Measurements from ENCODE around the gene GFRA4.

Gene GFRA4

GRCh38 chr20:3679749-3680700 is 16.8 kb upstream of the GFRA4 start:
- Histone ChIP-seq H3K9ac (ENCODE audit: low read depth, low read length) (no peak overlapping the region), H3K4me3 (ENCODE audit: low read length) (no peak overlapping the region), H3K4me2 (ENCODE audit: low read length) (peak overlapping the region; percentile 43), H3K27me3 (ENCODE audit: control insufficient read depth, insufficient read depth, low read length) (peaks cover 32% of the 10 kb centered on the region), H3K9me3 (replicated peaks; ENCODE audit: low read length) (no peaks in the 10 kb centered on the region), H3K36me3 (ENCODE audit: insufficient read depth, low read length) (no peaks in the 10 kb centered on the region), H3K4me1 (ENCODE audit: control insufficient read depth, insufficient read depth, low read length) (peaks cover 29% of the 10 kb centered on the region)

- H3K4me2 ChIP-seq (ENCODE audit: low read length) = no peak overlapping the region
- peaks cover 34% of the 10 kb centered on the region for H3K27me3 ChIP-seq (ENCODE audit: control insufficient read depth, insufficient read depth, low read length)
- H3K4me3 ChIP-seq (ENCODE audit: low read length) = no peak overlapping the region
- no peak overlapping the region for H3K9ac ChIP-seq (ENCODE audit: low read depth, low read length)
- no peaks in the 10 kb centered on the region for H3K9me3 ChIP-seq (replicated peaks; ENCODE audit: low read length)
- H3K36me3 ChIP-seq (ENCODE audit: insufficient read depth, low read length) = no peaks in the 10 kb centered on the region
- H3K4me1 ChIP-seq (ENCODE audit: control insufficient read depth, insufficient read depth, low read length) = peaks cover 29% of the 10 kb centered on the region
These were observed 15.9 kb upstream of the GFRA4 start for GRCh38 chr20:3678856-3679720.

GRCh38 chr20:3678198-3678597 is 15.0 kb upstream of the GFRA4 start:
- H3K4me1 ChIP-seq (ENCODE audit: control insufficient read depth, insufficient read depth, low read length) = peaks cover 29% of the 10 kb centered on the region

GRCh38 chr20:3677733-3678132 is 14.5 kb upstream of the GFRA4 start:
- Histone ChIP-seq H3K36me3 (ENCODE audit: insufficient read depth, low read length) (no peaks in the 10 kb centered on the region), H3K4me2 (ENCODE audit: low read length) (no peak overlapping the region), H3K9me3 (replicated peaks; ENCODE audit: low read length) (no peaks in the 10 kb centered on the region), H3K4me3 (ENCODE audit: low read length) (no peak overlapping the region), H3K9ac (ENCODE audit: low read depth, low read length) (no peak overlapping the region), H3K4me1 (ENCODE audit: control insufficient read depth, insufficient read depth, low read length) (peaks cover 29% of the 10 kb centered on the region), H3K27me3 (ENCODE audit: control insufficient read depth, insufficient read depth, low read length) (peaks cover 34% of the 10 kb centered on the region)

More at GRCh38 chr20:3678198-3678597, 15.0 kb upstream of the GFRA4 start:
- Histone ChIP-seq H3K36me3 (ENCODE audit: insufficient read depth, low read length) (no peaks in the 10 kb centered on the region), H3K27me3 (ENCODE audit: control insufficient read depth, insufficient read depth, low read length) (peaks cover 34% of the 10 kb centered on the region), H3K4me2 (ENCODE audit: low read length) (no peak overlapping the region), H3K9me3 (replicated peaks; ENCODE audit: low read length) (no peaks in the 10 kb centered on the region), H3K9ac (ENCODE audit: low read depth, low read length) (no peak overlapping the region), H3K4me3 (ENCODE audit: low read length) (no peak overlapping the region)

GRCh38 chr20:3674995-3675900 is 12.0 kb upstream of the GFRA4 start:
- Histone ChIP-seq H3K9ac (ENCODE audit: low read depth, low read length) (no peak overlapping the region), H3K27me3 (ENCODE audit: control insufficient read depth, insufficient read depth, low read length) (peaks cover 18% of the 10 kb centered on the region), H3K4me3 (ENCODE audit: low read length) (no peak overlapping the region), H3K4me2 (ENCODE audit: low read length) (no peak overlapping the region), H3K9me3 (replicated peaks; ENCODE audit: low read length) (no peaks in the 10 kb centered on the region), H3K36me3 (ENCODE audit: insufficient read depth, low read length) (no peaks in the 10 kb centered on the region), H3K4me1 (ENCODE audit: control insufficient read depth, insufficient read depth, low read length) (peaks cover 15% of the 10 kb centered on the region)

GRCh38 chr20:3674447-3674846 is 11.2 kb upstream of the GFRA4 start:
- H3K9ac ChIP-seq (ENCODE audit: low read depth, low read length) = no peak overlapping the region
- peaks cover 13% of the 10 kb centered on the region for H3K4me1 ChIP-seq (ENCODE audit: control insufficient read depth, insufficient read depth, low read length)
- H3K9me3 ChIP-seq (replicated peaks; ENCODE audit: low read length) = no peaks in the 10 kb centered on the region
- no peak overlapping the region for H3K4me3 ChIP-seq (ENCODE audit: low read length)
- peaks cover 18% of the 10 kb centered on the region for H3K27me3 ChIP-seq (ENCODE audit: control insufficient read depth, insufficient read depth, low read length)
- no peaks in the 10 kb centered on the region for H3K36me3 ChIP-seq (ENCODE audit: insufficient read depth, low read length)
- H3K4me2 ChIP-seq (ENCODE audit: low read length) = no peak overlapping the region

GRCh38 chr20:3673221-3674070 is 10.2 kb upstream of the GFRA4 start:
- H3K4me3 ChIP-seq (ENCODE audit: low read length) = no peak overlapping the region
- H3K36me3 ChIP-seq (ENCODE audit: insufficient read depth, low read length) = no peaks in the 10 kb centered on the region
- H3K4me1 ChIP-seq (ENCODE audit: control insufficient read depth, insufficient read depth, low read length) = peaks cover 13% of the 10 kb centered on the region
- no peak overlapping the region for H3K9ac ChIP-seq (ENCODE audit: low read depth, low read length)
- H3K9me3 ChIP-seq (replicated peaks; ENCODE audit: low read length) = no peaks in the 10 kb centered on the region
- no peak overlapping the region for H3K4me2 ChIP-seq (ENCODE audit: low read length)
- H3K27me3 ChIP-seq (ENCODE audit: control insufficient read depth, insufficient read depth, low read length) = peaks cover 18% of the 10 kb centered on the region

DNA sequence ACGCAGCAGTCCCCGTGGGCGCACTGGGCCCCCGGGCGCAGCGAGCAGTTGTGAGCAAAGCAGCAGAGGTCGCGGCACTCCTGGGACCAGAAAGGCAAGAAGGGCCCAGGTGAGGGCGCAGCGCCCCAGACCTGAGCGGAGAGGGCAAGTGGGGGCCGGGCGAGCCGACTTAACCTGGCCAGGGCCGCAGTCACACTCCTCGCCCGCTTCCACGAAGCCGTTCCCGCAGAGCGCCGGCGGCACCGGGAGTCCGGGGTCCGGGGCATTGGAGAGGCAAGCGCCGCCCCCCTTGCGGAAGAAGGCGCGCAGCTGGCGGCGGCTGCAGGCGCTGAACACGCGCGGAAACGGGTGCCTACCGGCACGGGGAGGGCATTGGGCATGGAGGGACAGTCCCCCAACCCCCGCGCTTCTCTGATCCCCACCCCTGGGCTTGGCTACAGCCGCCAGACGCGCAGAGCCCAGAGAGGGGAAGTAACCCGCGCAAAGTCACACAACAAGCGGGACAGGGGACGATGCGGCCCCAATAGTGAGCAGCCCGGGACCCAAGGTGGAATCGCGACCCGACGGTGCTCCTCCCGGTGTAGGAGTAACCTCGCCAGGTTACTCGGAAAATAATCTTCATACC is 9.5 kb upstream of the GFRA4 start:
- H3K4me2 ChIP-seq (ENCODE audit: low read length) = no peak overlapping the region
- no peaks in the 10 kb centered on the region for H3K9me3 ChIP-seq (replicated peaks; ENCODE audit: low read length)
- H3K4me1 ChIP-seq (ENCODE audit: control insufficient read depth, insufficient read depth, low read length) = peaks cover 13% of the 10 kb centered on the region
- H3K36me3 ChIP-seq (ENCODE audit: insufficient read depth, low read length) = no peaks in the 10 kb centered on the region
- peaks cover 18% of the 10 kb centered on the region for H3K27me3 ChIP-seq (ENCODE audit: control insufficient read depth, insufficient read depth, low read length)
- H3K9ac ChIP-seq (ENCODE audit: low read depth, low read length) = no peak overlapping the region
- no peak overlapping the region for H3K4me3 ChIP-seq (ENCODE audit: low read length)

DNA sequence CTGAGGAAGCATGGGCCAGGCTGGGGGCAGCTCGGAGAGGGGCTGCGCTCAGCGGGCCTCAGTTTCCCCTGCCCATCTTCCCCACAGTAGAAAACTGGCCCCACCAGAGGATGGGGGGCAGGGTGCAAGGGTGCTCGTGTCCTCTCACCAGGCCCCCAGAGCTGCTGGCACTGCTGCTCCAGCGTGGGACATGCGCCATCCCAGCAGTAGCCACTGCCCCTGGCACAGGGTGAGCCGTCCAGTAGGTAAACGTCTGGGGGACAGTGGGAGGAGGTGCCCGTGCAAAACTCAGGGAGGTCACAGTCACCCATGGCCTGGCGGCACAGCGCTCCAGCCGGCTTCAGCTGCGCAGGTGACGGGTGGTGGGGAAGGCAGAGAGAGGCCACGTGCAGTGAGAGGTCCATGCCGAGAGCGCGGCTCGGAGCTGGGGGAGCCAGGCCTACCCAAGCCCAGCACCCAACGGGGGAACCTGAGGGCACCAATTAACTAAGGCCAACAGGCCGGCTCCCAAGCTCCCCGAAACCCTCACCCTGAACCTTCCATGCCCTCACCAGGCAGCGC is 8.9 kb upstream of the GFRA4 start:
- H3K36me3 ChIP-seq (ENCODE audit: insufficient read depth, low read length) = no peaks in the 10 kb centered on the region
- no peaks in the 10 kb centered on the region for H3K9me3 ChIP-seq (replicated peaks; ENCODE audit: low read length)
- H3K27me3 ChIP-seq (ENCODE audit: control insufficient read depth, insufficient read depth, low read length) = peaks cover 18% of the 10 kb centered on the region
- peaks cover 13% of the 10 kb centered on the region for H3K4me1 ChIP-seq (ENCODE audit: control insufficient read depth, insufficient read depth, low read length)
- no peak overlapping the region for H3K4me3 ChIP-seq (ENCODE audit: low read length)
- no peak overlapping the region for H3K9ac ChIP-seq (ENCODE audit: low read depth, low read length)
- H3K4me2 ChIP-seq (ENCODE audit: low read length) = no peak overlapping the region

- Histone ChIP-seq H3K4me3 (ENCODE audit: low read length) (no peak overlapping the region), H3K27me3 (ENCODE audit: control insufficient read depth, insufficient read depth, low read length) (peaks cover 15% of the 10 kb centered on the region), H3K36me3 (ENCODE audit: insufficient read depth, low read length) (no peaks in the 10 kb centered on the region), H3K4me2 (ENCODE audit: low read length) (no peak overlapping the region), H3K9me3 (replicated peaks; ENCODE audit: low read length) (no peaks in the 10 kb centered on the region), H3K9ac (ENCODE audit: low read depth, low read length) (no peak overlapping the region), H3K4me1 (ENCODE audit: control insufficient read depth, insufficient read depth, low read length) (peaks cover 10% of the 10 kb centered on the region)
These were observed 7.7 kb upstream of the GFRA4 start for GRCh38 chr20:3670945-3671344.
